ENCODE data around the gene FARS2. TPM values are rescaled to one million over a fixed set of nuclear protein-coding genes. Genes with fewer than 3 reads are reported as not detected.
A peak's percentile ranks its signal among the peaks of the same experiment; 100 is the strongest.

Gene FARS2
- polyA plus RNA-seq, 1 of the 3 experiments (the other 2 are of a cell fraction), result 12.5 TPM

GRCh38 chr6:5746759-5747130, 485.4 kb downstream of the FARS2 start:
- WGBS (ENCODE audit: low lambda C conversion rate), result 94% methylated on average over 3 of the region's 3 CpGs

GRCh38 chr6:5747379-5747778, 486.1 kb downstream of the FARS2 start:
- H3K36me3 ChIP-seq (replicated peaks in 1 of 2; ENCODE audit: control insufficient read depth in 1 of 2, insufficient read depth in 2 of 2, low read length in 1 of 2), result no peaks in the 10 kb centered on the region
- TF ChIP-seq REST (IDR thresholded peaks at IDR 0.05; ENCODE audit: low read depth, low read length) (no peak), TEAD4 (IDR thresholded peaks at IDR 0.05; ENCODE audit: borderline replicate concordance, insufficient read depth) (no peak), GABPA (IDR thresholded peaks at IDR 0.05; ENCODE audit: low read depth) (no peak), JUND (IDR thresholded peaks at IDR 0.05) (no peak), MAX (IDR thresholded peaks at IDR 0.05; ENCODE audit: low read depth) (no peak), NRF1 (IDR thresholded peaks at IDR 0.05; ENCODE audit: low read depth, low read length) (no peak), SIN3A (IDR thresholded peaks at IDR 0.05; ENCODE audit: borderline replicate concordance, low read depth, low read length) (no peak), ELF1 (IDR thresholded peaks at IDR 0.05) (no peak), RXRA (IDR thresholded peaks at IDR 0.05; ENCODE audit: borderline replicate concordance, low read depth) (no peak)
- TF ChIP-seq, protein P1, sequence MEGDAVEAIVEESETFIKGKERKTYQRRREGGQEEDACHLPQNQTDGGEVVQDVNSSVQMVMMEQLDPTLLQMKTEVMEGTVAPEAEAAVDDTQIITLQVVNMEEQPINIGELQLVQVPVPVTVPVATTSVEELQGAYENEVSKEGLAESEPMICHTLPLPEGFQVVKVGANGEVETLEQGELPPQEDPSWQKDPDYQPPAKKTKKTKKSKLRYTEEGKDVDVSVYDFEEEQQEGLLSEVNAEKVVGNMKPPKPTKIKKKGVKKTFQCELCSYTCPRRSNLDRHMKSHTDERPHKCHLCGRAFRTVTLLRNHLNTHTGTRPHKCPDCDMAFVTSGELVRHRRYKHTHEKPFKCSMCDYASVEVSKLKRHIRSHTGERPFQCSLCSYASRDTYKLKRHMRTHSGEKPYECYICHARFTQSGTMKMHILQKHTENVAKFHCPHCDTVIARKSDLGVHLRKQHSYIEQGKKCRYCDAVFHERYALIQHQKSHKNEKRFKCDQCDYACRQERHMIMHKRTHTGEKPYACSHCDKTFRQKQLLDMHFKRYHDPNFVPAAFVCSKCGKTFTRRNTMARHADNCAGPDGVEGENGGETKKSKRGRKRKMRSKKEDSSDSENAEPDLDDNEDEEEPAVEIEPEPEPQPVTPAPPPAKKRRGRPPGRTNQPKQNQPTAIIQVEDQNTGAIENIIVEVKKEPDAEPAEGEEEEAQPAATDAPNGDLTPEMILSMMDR (IDR thresholded peaks at IDR 0.05), result no peak
- TF ChIP-seq, protein P2, sequence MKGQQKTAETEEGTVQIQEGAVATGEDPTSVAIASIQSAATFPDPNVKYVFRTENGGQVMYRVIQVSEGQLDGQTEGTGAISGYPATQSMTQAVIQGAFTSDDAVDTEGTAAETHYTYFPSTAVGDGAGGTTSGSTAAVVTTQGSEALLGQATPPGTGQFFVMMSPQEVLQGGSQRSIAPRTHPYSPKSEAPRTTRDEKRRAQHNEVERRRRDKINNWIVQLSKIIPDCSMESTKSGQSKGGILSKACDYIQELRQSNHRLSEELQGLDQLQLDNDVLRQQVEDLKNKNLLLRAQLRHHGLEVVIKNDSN (IDR thresholded peaks at IDR 0.05; ENCODE audit: borderline replicate concordance, low read depth), result no peak
- ChIA-PET POLR2A (no interaction called here), CTCF (interaction anchor here (2.1 kb wide), 1 partner anchor 83 kb away, joined by 6 read pairs; no protein-coding TSS in a partner anchor)
- WGBS (ENCODE audit: low lambda C conversion rate), result 92% methylated on average over 1 of the region's 2 CpGs
- no peaks in the 10 kb centered on the region for H4K20me1 ChIP-seq (ENCODE audit: insufficient read depth)
- no peaks in the 10 kb centered on the region for H3K9me3 ChIP-seq
- no peak overlapping the region; a peak in 1 of 4 replicates for H3K27ac ChIP-seq (ENCODE audit: low read depth in 2 of 2, low read length in 1 of 2)
- H3K4me2 ChIP-seq, result no peak overlapping the region
- no peaks in the 10 kb centered on the region for H3K79me2 ChIP-seq (ENCODE audit: insufficient read depth)
- no peak for DNase-seq
- H3K4me3 ChIP-seq (ENCODE audit: low read depth in 2 of 2, low read length in 1 of 2), result no peak overlapping the region
- no peak overlapping the region for H2AFZ ChIP-seq (ENCODE audit: low read depth)
- H3K9me2 ChIP-seq, result no peaks in the 10 kb centered on the region
- no peaks in the 10 kb centered on the region for H3K27me3 ChIP-seq (ENCODE audit: insufficient read depth)
- no peak overlapping the region for H3K9ac ChIP-seq
- H3K4me1 ChIP-seq (ENCODE audit: control insufficient read depth in 1 of 2, insufficient read depth in 2 of 2, low read depth in 1 of 2, low read length in 1 of 2), result peaks cover 12 to 73% of the 10 kb centered on the region in 2 experiments; a peak in 3 of 4 replicates
- H3F3A ChIP-seq (replicated peaks; ENCODE audit: insufficient read depth), result no peaks in the 10 kb centered on the region

More at GRCh38 chr6:5746759-5747130, 485.4 kb downstream of the FARS2 start:
- Histone ChIP-seq H3K4me2 (no peak overlapping the region), H3K27me3 (ENCODE audit: insufficient read depth) (no peaks in the 10 kb centered on the region), H4K20me1 (ENCODE audit: insufficient read depth) (no peaks in the 10 kb centered on the region), H3K9me3 (no peaks in the 10 kb centered on the region), H3K4me3 (ENCODE audit: low read depth in 2 of 2, low read length in 1 of 2) (no peak overlapping the region), H3K9me2 (no peaks in the 10 kb centered on the region), H3K27ac (ENCODE audit: low read depth in 2 of 2, low read length in 1 of 2) (peak overlapping the region in 1 of 2 experiments; percentile 7; a peak in 1 of 4 replicates), H2AFZ (ENCODE audit: low read depth) (no peak overlapping the region), H3F3A (replicated peaks; ENCODE audit: insufficient read depth) (no peaks in the 10 kb centered on the region), H3K36me3 (replicated peaks in 1 of 2; ENCODE audit: control insufficient read depth in 1 of 2, insufficient read depth in 2 of 2, low read length in 1 of 2) (no peaks in the 10 kb centered on the region), H3K79me2 (ENCODE audit: insufficient read depth) (no peaks in the 10 kb centered on the region), H3K9ac (no peak overlapping the region), H3K4me1 (ENCODE audit: control insufficient read depth in 1 of 2, insufficient read depth in 2 of 2, low read depth in 1 of 2, low read length in 1 of 2) (peaks cover 7 to 66% of the 10 kb centered on the region in 2 experiments; a peak in 3 of 4 replicates)
- CTCF ChIA-PET, result interaction anchor here (0.9 to 2.1 kb wide), 3 partner anchors 10 to 82 kb away, joined by 3 to 6 read pairs (median 4); no protein-coding TSS in a partner anchor
- TF ChIP-seq, protein P1 (IDR thresholded peaks at IDR 0.05), result 0 out of 2 replicates have a peak, but pooled peaks have one; percentile 0
- TF ChIP-seq RFX5 (IDR thresholded peaks at IDR 0.05; ENCODE audit: low read length), result peak; percentile 66; the same call in 1 of the 2 replicates
- no peak for TF ChIP-seq USF2 (IDR thresholded peaks at IDR 0.05; ENCODE audit: borderline replicate concordance, low read depth, low read length)
- TF ChIP-seq RCOR1 (IDR thresholded peaks at IDR 0.05; ENCODE audit: low read length), result peak; percentile 24; the same call in 1 of the 2 replicates
- DNase-seq, result no peak
- POLR2A ChIA-PET, result no interaction called here
